Adipocyte (in vitro differentiated cells): ENCODE measurements around the gene MEAK7.
"Not testable (repeated sequence)": the region's sequence is repeated elsewhere in the genome, so short reads cannot be mapped to it uniquely, and the experiment has no call there.

Source experiments
- DNase-seq: peaks from one replicate; pipeline ENCODE4 v3.0.0-alpha.2; 2015; ENCODE audit warnings: low read depth
- H3K27me3 ChIP-seq: replicated peaks from 2 replicates; pipeline ENCODE4 v1.7.0; 2013; ENCODE audit warnings: mild to moderate bottlenecking, low read length, moderate library complexity; ENCODE audit not compliant: control insufficient read depth, insufficient read depth
- H3K36me3 ChIP-seq: 2 replicates; pipeline ENCODE4 v1.7.0; 2013; ENCODE audit warnings: low read length, mild to moderate bottlenecking, moderate library complexity; ENCODE audit not compliant: control insufficient read depth, insufficient read depth, severe bottlenecking
- H3K4me1 ChIP-seq: 2 replicates; pipeline ENCODE4 v1.7.0; 2013; ENCODE audit warnings: mild to moderate bottlenecking, low read length, moderate library complexity; ENCODE audit not compliant: control insufficient read depth, insufficient read depth
- H3K4me3 ChIP-seq: 2 replicates; pipeline ENCODE4 v1.7.0; 2013; ENCODE audit warnings: mild to moderate bottlenecking, low read length, moderate library complexity
- H3K9ac ChIP-seq: 2 replicates; pipeline ENCODE4 v1.7.0; 2013; ENCODE audit warnings: mild to moderate bottlenecking, low read length, moderate library complexity
- H3K9me3 ChIP-seq: 2 replicates; pipeline ENCODE4 v1.7.0; 2013; ENCODE audit warnings: mild to moderate bottlenecking, low read length, moderate library complexity; ENCODE audit not compliant: control insufficient read depth

Gene MEAK7

DNA sequence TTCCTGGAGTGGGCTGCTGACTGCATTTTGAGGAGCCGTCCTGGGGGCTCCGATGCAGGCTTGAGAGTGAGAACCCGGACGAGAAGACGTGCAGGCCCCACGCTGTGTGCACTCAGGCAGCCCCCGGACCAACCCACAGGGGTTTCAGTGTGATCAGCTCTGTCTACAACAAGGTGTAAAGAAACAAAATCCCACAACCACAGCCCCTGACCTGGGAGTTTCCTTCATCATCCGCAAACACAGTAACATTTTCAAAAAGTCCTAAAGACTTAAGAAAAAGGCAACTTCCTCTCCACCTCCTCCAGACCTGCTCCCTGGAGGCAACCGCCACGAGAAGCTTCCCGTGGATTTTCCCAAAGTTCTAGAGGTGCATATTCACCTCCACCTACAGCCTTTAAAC lies 15.4 kb upstream of the MEAK7 start:
- H3K4me1 ChIP-seq = no peaks in the 10 kb centered on the region
- H3K9ac ChIP-seq = no peak overlapping the region
- DNase-seq = no peak
- H3K27me3 ChIP-seq = no peaks in the 10 kb centered on the region
- H3K36me3 ChIP-seq = no peaks in the 10 kb centered on the region
- H3K9me3 ChIP-seq = no peaks in the 10 kb centered on the region
- no peak overlapping the region for H3K4me3 ChIP-seq

DNA sequence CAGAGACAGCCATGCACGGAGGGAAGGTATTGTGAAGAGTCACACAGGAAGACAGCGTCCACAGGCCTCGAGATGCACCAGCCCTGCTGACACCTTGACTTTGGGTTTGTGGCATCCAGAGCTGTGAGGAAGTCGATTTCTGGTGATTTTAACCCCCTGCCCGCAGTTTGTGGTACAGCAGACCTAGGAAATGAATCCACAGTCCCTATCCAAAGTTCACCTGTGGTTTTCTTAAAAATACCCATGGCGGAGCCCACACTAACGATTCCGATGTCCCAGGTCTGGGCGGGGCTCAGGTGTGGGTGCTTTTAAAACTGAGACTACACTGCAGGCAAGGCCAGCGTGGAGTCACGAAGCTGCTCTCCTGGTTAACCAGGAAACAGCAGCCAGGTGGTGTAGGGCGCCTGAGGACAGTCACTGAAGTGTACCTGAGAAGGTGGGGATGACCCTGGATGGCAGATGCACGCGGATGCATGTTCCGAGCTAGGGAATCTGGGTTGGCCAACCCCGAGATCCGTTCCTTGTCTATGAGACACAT lies 14.4 kb upstream of the MEAK7 start:
- no peak overlapping the region for H3K4me3 ChIP-seq
- no peak overlapping the region for H3K9ac ChIP-seq
- H3K27me3 ChIP-seq = no peaks in the 10 kb centered on the region
- H3K4me1 ChIP-seq = no peaks in the 10 kb centered on the region
- H3K9me3 ChIP-seq = no peaks in the 10 kb centered on the region
- no peak for DNase-seq
- H3K36me3 ChIP-seq = no peaks in the 10 kb centered on the region

DNA sequence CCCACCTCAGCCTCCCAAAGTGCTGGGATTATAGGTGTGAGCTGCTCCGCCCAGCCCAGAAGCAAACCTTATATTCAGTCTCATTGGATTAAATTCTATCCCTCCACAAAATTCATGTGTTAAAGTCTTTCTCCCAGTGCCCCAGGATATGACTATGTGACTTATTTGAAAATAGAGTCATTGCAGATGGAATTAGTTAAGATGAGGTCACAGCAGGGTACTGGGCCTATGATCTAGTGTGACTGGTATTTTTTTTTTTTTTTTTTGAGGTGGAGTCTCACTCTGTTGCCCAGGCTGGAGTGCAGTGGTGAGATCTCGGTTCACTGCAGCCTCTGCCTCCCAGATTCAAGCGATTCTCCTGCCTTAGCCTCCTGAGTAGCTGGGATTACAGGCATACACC lies 13.8 kb upstream of the MEAK7 start:
- not testable (repeated sequence) for H3K27me3 ChIP-seq, H3K36me3 ChIP-seq, H3K9ac ChIP-seq, H3K9me3 ChIP-seq, H3K4me1 ChIP-seq, H3K4me3 ChIP-seq
- peak; percentile 67 for DNase-seq

DNA sequence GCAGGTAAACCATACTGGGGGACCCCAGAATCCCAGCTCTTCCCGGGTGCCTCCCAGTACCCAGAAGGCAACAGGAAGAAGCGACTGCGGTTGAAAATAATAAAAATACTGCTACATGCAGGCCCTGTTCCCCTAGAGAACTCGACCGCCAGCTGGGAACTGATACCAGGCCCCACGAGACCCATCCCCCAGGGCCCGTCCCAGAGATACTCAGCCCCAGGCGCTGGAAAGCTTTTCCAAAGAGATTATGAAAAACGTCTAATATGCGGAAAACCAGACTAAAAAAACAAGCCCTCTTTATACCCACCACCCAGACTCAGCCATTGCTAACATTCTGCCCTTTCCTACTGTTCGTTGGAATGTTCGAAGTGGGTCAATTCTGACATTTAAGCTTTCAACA lies 12.9 kb upstream of the MEAK7 start:
- Histone ChIP-seq H3K9ac (no peak overlapping the region), H3K4me3 (no peak overlapping the region), H3K9me3 (no peaks in the 10 kb centered on the region), H3K4me1 (no peaks in the 10 kb centered on the region), H3K27me3 (no peaks in the 10 kb centered on the region), H3K36me3 (no peaks in the 10 kb centered on the region)
- no peak for DNase-seq

DNA sequence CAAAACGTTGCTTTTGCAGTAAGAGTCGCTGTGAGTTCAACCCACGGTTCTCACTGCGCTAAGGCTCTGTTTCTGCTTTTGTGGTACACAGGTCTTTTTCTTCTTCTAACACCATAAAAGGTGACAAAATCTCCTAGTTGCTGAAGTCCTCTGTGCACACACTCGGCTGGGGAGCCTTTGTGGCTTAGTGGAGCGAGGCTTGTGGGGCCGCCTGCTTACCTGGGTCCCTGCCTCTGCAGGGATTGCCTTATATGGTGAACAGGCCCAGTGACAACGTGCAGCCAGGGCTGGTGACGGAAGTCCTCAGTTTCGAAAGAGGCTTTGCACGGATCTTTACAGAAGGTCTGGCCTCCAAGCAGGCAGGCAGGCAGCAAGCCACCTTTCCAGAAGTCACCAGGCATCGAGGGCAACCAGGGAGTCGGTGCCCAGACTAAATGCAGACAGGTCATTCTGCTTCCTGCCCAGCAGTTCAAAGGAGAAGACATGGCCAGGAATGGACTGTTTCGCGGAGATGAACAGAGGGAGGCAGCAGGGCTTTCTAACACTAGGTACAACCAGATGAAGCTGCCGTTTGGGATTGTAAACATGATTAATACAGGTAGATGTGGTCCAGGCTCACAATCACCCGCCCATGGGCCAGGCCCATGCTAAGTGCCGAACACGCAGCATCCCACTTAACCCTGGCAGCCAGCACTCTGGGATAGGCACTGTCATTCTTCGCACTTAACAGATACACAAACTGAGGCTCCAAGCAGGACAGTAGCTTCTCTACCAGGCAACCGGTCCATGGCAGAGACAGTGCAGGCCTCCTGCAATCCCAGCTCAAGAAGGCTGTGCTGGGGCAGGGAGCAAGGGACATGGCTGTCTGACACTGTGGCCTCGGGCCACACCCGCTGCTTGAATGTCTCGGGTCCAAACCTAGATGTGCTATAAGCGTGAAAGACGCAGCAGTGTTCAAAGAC lies 10.7 kb upstream of the MEAK7 start:
- Histone ChIP-seq H3K36me3 (no peaks in the 10 kb centered on the region), H3K9me3 (no peaks in the 10 kb centered on the region), H3K9ac (no peak overlapping the region), H3K27me3 (no peaks in the 10 kb centered on the region), H3K4me3 (no peak overlapping the region), H3K4me1 (peaks cover 5% of the 10 kb centered on the region)
- DNase-seq = no peak

DNA sequence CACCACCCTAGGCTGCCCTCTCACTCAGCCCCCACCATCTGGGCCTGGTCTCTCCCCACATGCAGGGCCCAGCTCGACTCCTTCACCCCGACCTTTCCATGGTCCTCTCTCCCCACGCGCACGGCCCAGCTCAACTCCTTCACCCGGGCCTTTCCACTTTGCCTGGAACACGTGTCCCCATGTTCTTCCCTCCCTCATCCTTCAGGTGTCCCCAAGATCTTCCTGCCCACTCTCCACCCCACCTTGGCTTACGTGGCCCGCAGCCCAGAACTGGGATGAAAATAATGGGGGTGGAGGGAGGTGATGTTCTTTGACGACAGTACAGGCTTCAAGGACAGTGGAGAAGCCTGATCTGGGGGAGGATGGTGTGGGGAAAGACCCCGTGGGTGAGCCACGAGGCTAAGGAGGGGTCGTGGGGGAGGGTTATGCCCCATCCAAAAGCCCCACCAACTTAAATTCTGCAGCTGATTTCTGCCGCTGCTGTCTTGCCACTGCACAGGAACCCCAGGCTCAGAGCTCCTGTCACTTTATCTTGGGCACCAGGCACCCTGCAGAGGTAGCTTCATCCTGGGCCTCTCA lies 9.9 kb upstream of the MEAK7 start:
- Histone ChIP-seq H3K4me1 (peaks cover 5% of the 10 kb centered on the region), H3K36me3 (no peaks in the 10 kb centered on the region), H3K9ac (no peak overlapping the region), H3K9me3 (no peaks in the 10 kb centered on the region), H3K4me3 (no peak overlapping the region), H3K27me3 (no peaks in the 10 kb centered on the region)
- no peak for DNase-seq

DNA sequence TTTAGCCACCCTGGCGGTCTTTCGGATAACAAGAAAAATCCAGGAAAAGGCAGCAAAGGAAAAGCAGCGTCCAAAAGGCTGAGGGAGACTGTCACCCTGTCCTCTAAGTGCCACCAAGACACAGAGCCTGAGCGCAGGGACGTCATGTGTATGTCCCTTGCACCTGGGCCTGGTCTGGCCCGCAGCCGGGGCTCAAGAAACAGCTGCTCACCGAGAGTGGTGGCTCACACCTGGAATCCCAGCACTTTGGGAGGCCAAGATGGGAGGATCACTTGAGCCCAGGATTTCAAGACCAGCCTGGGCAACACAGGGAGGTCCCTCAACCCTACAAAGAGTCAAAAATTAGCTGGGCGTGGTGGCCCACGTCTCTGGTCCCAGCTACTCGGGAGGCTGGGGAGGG lies 9.2 kb upstream of the MEAK7 start:
- H3K4me3 ChIP-seq = no peak overlapping the region
- DNase-seq = no peak
- H3K4me1 ChIP-seq = peaks cover 5% of the 10 kb centered on the region
- no peaks in the 10 kb centered on the region for H3K27me3 ChIP-seq
- no peaks in the 10 kb centered on the region for H3K9me3 ChIP-seq
- H3K36me3 ChIP-seq = no peaks in the 10 kb centered on the region
- H3K9ac ChIP-seq = no peak overlapping the region

DNA sequence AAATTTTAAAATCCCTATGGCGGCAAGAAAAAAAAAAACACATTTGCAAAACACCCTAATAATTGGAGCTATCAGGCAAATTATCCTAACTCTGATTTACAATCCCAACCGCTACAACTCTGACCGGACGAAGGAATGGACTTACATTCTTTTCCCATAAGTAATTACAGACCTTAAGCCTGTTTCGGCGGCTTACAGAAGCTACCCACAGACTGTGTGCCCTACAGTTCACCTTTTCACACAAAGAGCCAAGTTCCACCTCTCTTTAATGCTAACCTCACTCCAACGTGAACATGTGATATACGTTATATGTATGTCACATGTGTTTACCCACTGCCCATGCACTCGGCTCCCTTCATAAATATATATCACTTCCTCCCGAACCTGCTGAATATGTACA lies 8.7 kb upstream of the MEAK7 start:
- Histone ChIP-seq H3K9ac (no peak overlapping the region), H3K4me3 (no peak overlapping the region), H3K4me1 (peaks cover 5% of the 10 kb centered on the region), H3K9me3 (no peaks in the 10 kb centered on the region), H3K36me3 (no peaks in the 10 kb centered on the region), H3K27me3 (no peaks in the 10 kb centered on the region)
- DNase-seq = peak; percentile 79

DNA sequence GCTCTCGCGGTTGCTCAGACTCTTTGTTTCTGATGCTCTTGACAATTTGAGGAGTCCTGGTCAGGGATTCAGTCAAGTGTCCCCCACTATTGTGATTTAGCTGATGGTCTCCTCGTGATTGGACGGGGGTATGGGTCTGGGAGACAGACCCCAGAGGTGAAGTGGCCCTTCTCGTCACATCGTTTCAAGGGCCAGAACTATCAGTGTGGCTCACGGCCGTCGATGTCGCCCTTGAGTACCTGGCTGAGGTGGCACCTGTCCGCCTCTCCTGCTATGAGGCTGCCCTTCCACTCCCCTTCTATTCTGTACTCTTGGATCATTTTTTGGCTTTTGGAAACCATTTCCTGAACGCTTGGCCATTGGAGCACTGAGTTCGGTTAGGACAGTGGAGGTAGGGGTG lies 7.4 kb upstream of the MEAK7 start:
- DNase-seq = no peak
- H3K4me3 ChIP-seq = no peak overlapping the region
- H3K36me3 ChIP-seq = no peaks in the 10 kb centered on the region
- H3K27me3 ChIP-seq = no peaks in the 10 kb centered on the region
- no peaks in the 10 kb centered on the region for H3K9me3 ChIP-seq
- H3K4me1 ChIP-seq = peaks cover 5% of the 10 kb centered on the region
- no peak overlapping the region for H3K9ac ChIP-seq

DNA sequence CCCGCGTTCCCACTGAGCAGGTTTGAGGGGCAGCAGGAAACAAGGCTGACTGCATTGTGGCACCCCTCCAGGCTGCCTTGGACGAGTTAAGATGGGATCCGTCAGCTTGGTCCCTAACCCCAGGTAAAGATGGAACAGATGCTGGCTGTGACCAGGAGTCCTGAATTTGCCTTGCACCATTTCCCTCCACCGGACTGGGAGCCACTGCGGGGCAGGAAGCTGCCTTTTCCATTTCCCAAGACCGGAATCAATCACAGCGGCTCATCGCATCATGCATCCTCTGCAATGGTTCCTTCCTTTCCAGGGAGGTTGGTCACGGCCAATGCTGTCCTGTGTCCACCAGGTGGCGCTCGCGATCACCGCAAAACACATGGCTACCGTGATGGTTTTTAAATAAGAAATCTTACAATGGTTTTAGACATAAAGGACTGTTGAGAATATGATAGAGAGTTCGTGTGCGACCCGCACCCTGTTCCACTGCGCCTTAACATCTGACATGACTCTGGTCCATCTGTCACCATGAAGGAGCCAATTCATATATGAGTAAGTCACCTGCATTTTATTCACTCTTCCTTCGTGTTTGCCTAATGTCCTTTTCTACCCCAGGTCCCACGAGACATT lies 6.8 kb upstream of the MEAK7 start:
- Histone ChIP-seq H3K4me1 (peaks cover 5% of the 10 kb centered on the region), H3K9ac (no peak overlapping the region), H3K36me3 (no peaks in the 10 kb centered on the region), H3K4me3 (peak overlapping the region; percentile 64), H3K27me3 (no peaks in the 10 kb centered on the region), H3K9me3 (no peaks in the 10 kb centered on the region)
- DNase-seq = peak; percentile 92
